DMS79 (cell line): ENCODE results near the gene TASOR.

Experiments used
- DNase-seq: peaks from one replicate; lab custom pipeline; 2025; lab: John Stamatoyannopoulos, UW

The TASOR gene

GRCh38 chr3:56682462-56683121 lies 473 bp downstream of the TASOR start:
- no peak for DNase-seq

- peak; percentile 21 for DNase-seq
Measured at GRCh38 chr3:56681984-56682461, 1.0 kb downstream of the TASOR start.

- DNase-seq: no peak
Measured at GRCh38 chr3:56680054-56680580, 2.9 kb downstream of the TASOR start.

- DNase-seq: no peak
Measured at GRCh38 chr3:56677286-56677685, 5.8 kb downstream of the TASOR start.

DNA sequence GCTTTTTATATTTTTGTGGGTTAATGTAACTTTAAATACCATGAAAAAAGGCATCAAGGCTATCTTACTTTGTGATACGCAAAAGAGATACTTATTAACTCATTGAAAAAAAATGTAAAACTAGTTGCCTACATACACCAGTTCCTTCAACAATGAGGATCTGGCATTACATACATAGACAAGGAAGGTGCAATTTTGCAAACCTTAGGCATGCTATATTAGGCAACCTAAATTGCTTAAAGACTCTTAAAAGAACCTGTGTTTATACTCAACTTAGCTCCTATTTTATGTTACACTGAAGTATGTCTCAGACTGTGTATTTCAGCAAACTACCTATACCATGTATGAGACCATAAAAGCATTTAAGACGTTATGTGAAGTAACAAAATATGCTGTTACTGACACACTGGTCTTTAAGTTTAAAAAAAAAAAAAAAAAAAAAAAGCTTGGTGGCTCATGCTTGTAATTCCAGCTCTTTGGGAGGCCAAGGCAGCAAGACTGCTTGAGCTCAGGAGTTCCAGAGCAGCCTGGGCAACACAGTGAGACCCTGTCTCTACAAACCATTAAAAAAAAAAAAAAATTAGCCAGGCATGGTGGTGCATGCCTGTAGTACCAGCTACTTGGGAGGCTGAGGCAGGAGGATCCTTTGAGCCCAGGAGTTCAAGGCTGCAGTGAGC lies 9.1 kb downstream of the TASOR start:
- DNase-seq: no peak

- no peak for DNase-seq
Measured at GRCh38 chr3:56667973-56668579, 15.0 kb downstream of the TASOR start.

GRCh38 chr3:56664823-56665222 lies 18.2 kb downstream of the TASOR start:
- no peak for DNase-seq

DNA sequence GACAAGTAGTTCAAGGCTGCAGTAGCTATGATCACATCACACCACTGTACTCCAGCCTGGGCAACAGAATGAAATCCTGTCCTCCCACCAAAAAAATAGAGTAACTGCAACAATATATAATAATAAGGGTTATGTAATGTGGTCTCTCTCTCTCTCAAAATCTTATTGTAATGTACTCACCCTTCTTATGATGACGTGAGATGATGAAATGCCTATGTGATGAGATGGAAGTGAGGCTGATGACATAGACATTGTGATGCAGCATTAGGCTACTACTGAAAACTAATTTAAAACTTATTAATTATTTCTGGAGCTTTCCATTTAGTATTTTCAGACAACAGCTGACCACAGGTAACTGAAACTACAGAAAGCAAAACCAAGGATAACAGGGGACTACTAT lies 27.4 kb downstream of the TASOR start:
- no peak for DNase-seq

GRCh38 chr3:56654460-56654859 lies 28.6 kb downstream of the TASOR start:
- no peak for DNase-seq

DNA sequence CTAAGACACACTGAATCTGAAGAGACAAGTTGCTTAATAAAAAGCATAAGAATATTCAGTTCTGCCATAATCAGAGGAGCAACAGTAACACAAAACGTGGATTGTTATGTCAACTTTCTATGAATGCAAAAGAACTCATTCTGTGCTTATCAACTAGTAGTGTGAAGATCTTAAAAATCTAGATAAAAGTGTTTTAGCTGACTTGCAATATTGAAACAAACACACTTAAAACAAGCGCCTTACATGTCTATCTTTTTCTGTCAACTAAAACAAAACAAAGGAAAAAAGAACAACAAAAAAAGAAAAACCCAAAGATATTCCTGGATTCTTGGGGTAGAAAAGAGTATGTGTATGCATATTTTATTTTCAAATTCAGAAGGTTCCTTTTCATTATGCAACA lies 37.7 kb downstream of the TASOR start:
- no peak for DNase-seq

- DNase-seq: no peak
Measured at GRCh38 chr3:56633602-56634535, 49.2 kb downstream of the TASOR start.
